ENCODE data around the gene ARF5. TPM values are rescaled to one million over a fixed set of nuclear protein-coding genes. Genes with fewer than 3 reads are reported as not detected.

ARF5 gene
- total RNA-seq, 2 donors from 2014 or later = 234 to 277 TPM

- Histone ChIP-seq H3K27ac (ENCODE audit: low read depth, low read length) (no peak overlapping the region), H3K4me3 (ENCODE audit: low read length) (no peak overlapping the region), H3K27me3 (ENCODE audit: control insufficient read depth, insufficient read depth, low read length, poor library complexity, severe bottlenecking) (no peaks in the 10 kb centered on the region), H3K9me3 (ENCODE audit: control insufficient read depth, low read length) (no peaks in the 10 kb centered on the region), H3K36me3 (ENCODE audit: control insufficient read depth, insufficient read depth, low read length) (no peaks in the 10 kb centered on the region), H3K9ac (ENCODE audit: extremely low read depth, low read length, poor library complexity, severe bottlenecking) (no peak overlapping the region), H3K4me1 (ENCODE audit: control insufficient read depth, insufficient read depth, low read length) (no peaks in the 10 kb centered on the region)
- Mint-ChIP-seq H3K4me3 (no peak overlapping the region), H3K36me3 (ENCODE audit: low read depth) (no peaks in the 10 kb centered on the region), H3K27me3 (ENCODE audit: insufficient read depth) (peaks cover 33% of the 10 kb centered on the region), H3K27ac (no peak overlapping the region), H3K9me3 (no peaks in the 10 kb centered on the region), H3K4me1 (no peaks in the 10 kb centered on the region)
- no peak for TF ChIP-seq CTCF (conservative IDR thresholded peaks at IDR 0.05)
- no peak for DNase-seq
- WGBS, 2 experiments (ENCODE audit: insufficient coverage in 1 of 2, insufficient read length in 1 of 2) = 80 to 82% methylated on average over 3 of the region's 3 CpGs
Measured at GRCh38 chr7:127635659-127636285, 47.6 kb downstream of the ARF5 start.

DNA sequence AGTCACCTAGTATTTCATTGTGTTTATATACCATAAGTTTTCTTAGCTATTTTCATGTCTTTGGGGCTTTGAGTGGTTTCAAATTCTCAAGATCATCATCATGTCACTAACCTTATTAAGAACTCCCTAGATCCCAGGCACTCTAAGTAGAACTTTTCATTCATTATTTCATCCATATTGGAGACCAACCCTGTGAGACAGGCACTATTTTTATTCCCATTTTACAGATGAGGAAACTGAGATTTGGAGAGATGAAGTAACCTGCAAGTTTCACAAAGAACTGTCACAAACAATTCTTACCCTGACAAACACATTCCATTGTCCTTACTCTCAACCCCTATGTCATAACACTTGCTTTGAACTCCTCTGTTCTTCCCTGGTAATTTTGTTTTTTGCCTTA lies 50.0 kb downstream of the ARF5 start:
- H3K36me3 Mint-ChIP-seq (ENCODE audit: low read depth) = no peaks in the 10 kb centered on the region
- no peaks in the 10 kb centered on the region for H3K4me1 Mint-ChIP-seq
- Histone ChIP-seq H3K36me3 (ENCODE audit: control insufficient read depth, insufficient read depth, low read length) (no peaks in the 10 kb centered on the region), H3K4me1 (ENCODE audit: control insufficient read depth, insufficient read depth, low read length) (no peaks in the 10 kb centered on the region), H3K9me3 (ENCODE audit: control insufficient read depth, low read length) (no peaks in the 10 kb centered on the region), H3K9ac (ENCODE audit: extremely low read depth, low read length, poor library complexity, severe bottlenecking) (no peak overlapping the region), H3K27ac (ENCODE audit: low read depth, low read length) (no peak overlapping the region), H3K27me3 (ENCODE audit: control insufficient read depth, insufficient read depth, low read length, poor library complexity, severe bottlenecking) (no peaks in the 10 kb centered on the region), H3K4me3 (ENCODE audit: low read length) (no peak overlapping the region)
- no peak for TF ChIP-seq CTCF (conservative IDR thresholded peaks at IDR 0.05)
- peaks cover 24% of the 10 kb centered on the region for H3K27me3 Mint-ChIP-seq (ENCODE audit: insufficient read depth)
- H3K27ac Mint-ChIP-seq = no peak overlapping the region
- no peak for DNase-seq
- no peak overlapping the region for H3K4me3 Mint-ChIP-seq
- no peaks in the 10 kb centered on the region for H3K9me3 Mint-ChIP-seq

Other genes starting within 250 kb of the ARF5 start
- gene ZNF800, start 195.7 kb upstream of the ARF5 start, total RNA-seq = 10 to 100 TPM; 13.8 to 16.8 TPM
- 10 to 100 TPM; 14.8 to 15.3 TPM for gene GCC1, start 2.8 kb upstream of the ARF5 start, total RNA-seq
- gene FSCN3, start 5.3 kb downstream of the ARF5 start, total RNA-seq = 1 to 10 TPM; 1.9 to 2.2 TPM
- gene PAX4, start 29.7 kb downstream of the ARF5 start, total RNA-seq = under 1 TPM in 1 of 2 donors, not detected in 1; 0.24 TPM
- gene SND1, start 63.8 kb downstream of the ARF5 start, total RNA-seq = 100 to 1,000 TPM; 240 to 267 TPM